ENCODE data around the gene DOCK4. TPM values are rescaled to one million over a fixed set of nuclear protein-coding genes. Genes with fewer than 3 reads are reported as not detected.

DOCK4 gene
- total and polyA plus RNA-seq, 2 of the 8 experiments (the other 6 are each of a cell fraction or from before 2014, with no cell fraction given): 5.1 to 23.6 TPM

- TF ChIP-seq USF2 (IDR thresholded peaks at IDR 0.05; ENCODE audit: low read length) (no peak), E2F6 (IDR thresholded peaks at IDR 0.05) (no peak), NANOG (IDR thresholded peaks at IDR 0.05; ENCODE audit: insufficient read depth, low read depth, low read length, poor library complexity, severe bottlenecking) (no peak), CEBPB (IDR thresholded peaks at IDR 0.05; ENCODE audit: low read depth, low read length) (no peak)
These were observed 48.6 kb upstream of the DOCK4 start (continued) for GRCh38 chr7:112254709-112255387.

Data from H1 (cell line).